Breast epithelium (tissue), 3 donors: ENCODE measurements around the gene FBXO3.

ENCODE experiments used
- POLR2A ChIP-seq: fragments of 450-650 bp; IDR thresholded peaks from one replicate; pipeline ENCODE4 v1.6.1; 2016; ENCODE audit warnings: antibody characterized with exemption, mild to moderate bottlenecking, moderate library complexity
- TF ChIP-seq, protein P1 (sequence below), 3 donors: fragments of 450-650 bp; IDR thresholded peaks; one replicate each; pipeline ENCODE4 v1.5.1; 2016 to 2017; ENCODE audit warnings: antibody characterized with exemption in 3 of 3, mild to moderate bottlenecking in 3 of 3, moderate library complexity in 3 of 3

- TF ChIP-seq, protein P1, sequence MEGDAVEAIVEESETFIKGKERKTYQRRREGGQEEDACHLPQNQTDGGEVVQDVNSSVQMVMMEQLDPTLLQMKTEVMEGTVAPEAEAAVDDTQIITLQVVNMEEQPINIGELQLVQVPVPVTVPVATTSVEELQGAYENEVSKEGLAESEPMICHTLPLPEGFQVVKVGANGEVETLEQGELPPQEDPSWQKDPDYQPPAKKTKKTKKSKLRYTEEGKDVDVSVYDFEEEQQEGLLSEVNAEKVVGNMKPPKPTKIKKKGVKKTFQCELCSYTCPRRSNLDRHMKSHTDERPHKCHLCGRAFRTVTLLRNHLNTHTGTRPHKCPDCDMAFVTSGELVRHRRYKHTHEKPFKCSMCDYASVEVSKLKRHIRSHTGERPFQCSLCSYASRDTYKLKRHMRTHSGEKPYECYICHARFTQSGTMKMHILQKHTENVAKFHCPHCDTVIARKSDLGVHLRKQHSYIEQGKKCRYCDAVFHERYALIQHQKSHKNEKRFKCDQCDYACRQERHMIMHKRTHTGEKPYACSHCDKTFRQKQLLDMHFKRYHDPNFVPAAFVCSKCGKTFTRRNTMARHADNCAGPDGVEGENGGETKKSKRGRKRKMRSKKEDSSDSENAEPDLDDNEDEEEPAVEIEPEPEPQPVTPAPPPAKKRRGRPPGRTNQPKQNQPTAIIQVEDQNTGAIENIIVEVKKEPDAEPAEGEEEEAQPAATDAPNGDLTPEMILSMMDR (IDR thresholded peaks at IDR 0.05), result no peak
- TF ChIP-seq POLR2A, result no peak
Measured at GRCh38 chr11:33703234-33703633, 71.1 kb downstream of the FBXO3 start.
